CD4-positive, alpha-beta T cell (primary cell): ENCODE data around the gene KIAA0232. TPM values are rescaled to one million over a fixed set of nuclear protein-coding genes. Genes with fewer than 3 reads are reported as not detected.

Source experiments
- ATAC-seq: fragments of 200-7000 bp; cut with Tn5 transposase; one replicate; pipeline ENCODE4 v1.10.0; 2022; ENCODE audit warnings: mild to moderate bottlenecking; ENCODE audit not compliant: poor library complexity
- CTCF ChIA-PET: fragments of 350-600 bp; sonication (Branson Sonifier 250); formaldehyde crosslinking; loops from one replicate; lab custom pipeline; 2021; ENCODE audit warnings: antibody characterized with exemption, inconsistent platforms; lab: Charles Lee
- POLR2A ChIA-PET: fragments of 350-600 bp; sonication (Branson Sonifier 250); formaldehyde crosslinking; loops from one replicate; lab custom pipeline; 2021; ENCODE audit warnings: antibody characterized with exemption, inconsistent platforms; lab: Charles Lee
- DNase-seq, 14 experiments: peaks; one replicate each; pipeline ENCODE4 v3.0.0-alpha.2; 2013 to 2020; ENCODE audit warnings: mixed read lengths in 2 of 14
- H3K27ac ChIP-seq, 2 donors: one replicate each; pipeline versions ENCODE4 v1.5.1 to v1.7.0; 2013; ENCODE audit warnings: low read length in 2 of 2, low read depth in 1 of 2, mild to moderate bottlenecking in 1 of 2
- H3K27me3 ChIP-seq, 2 experiments: 1 replicate in 1 of 2; 2 replicates in 1 of 2; pipeline versions ENCODE4 v1.6.1 to v1.7.0; 2013; ENCODE audit warnings: low read length in 2 of 2, control low read depth in 1 of 2, mild to moderate bottlenecking in 1 of 2, moderate library complexity in 1 of 2; ENCODE audit not compliant: insufficient read depth in 2 of 2, control insufficient read depth in 1 of 2
- H3K36me3 ChIP-seq: one replicate; pipeline ENCODE4 v1.6.1; 2013; ENCODE audit warnings: low read length, control low read depth; ENCODE audit not compliant: insufficient read depth
- H3K4me1 ChIP-seq: one replicate; pipeline ENCODE4 v1.6.1; 2013; ENCODE audit warnings: low read length, control low read depth; ENCODE audit not compliant: insufficient read depth
- H3K4me3 ChIP-seq: one replicate; pipeline ENCODE4 v1.5.1; 2013; ENCODE audit warnings: mild to moderate bottlenecking, low read length, moderate library complexity
- H3K9me3 ChIP-seq, 2 experiments: 1 replicate in 1 of 2; 2 replicates in 1 of 2; pipeline versions ENCODE4 v1.6.1 to v1.7.0; 2013; ENCODE audit warnings: low read length in 2 of 2, mild to moderate bottlenecking in 2 of 2, control low read depth in 1 of 2, moderate library complexity in 1 of 2; ENCODE audit not compliant: control insufficient read depth in 1 of 2, insufficient read depth in 1 of 2
- H3K27ac Mint-ChIP-seq: one replicate; pipeline ENCODE4 v1.8.0; 2020; ENCODE audit warnings: mixed read lengths
- H3K27me3 Mint-ChIP-seq: one replicate; pipeline ENCODE4 v1.8.0; 2021; ENCODE audit warnings: mixed read lengths
- H3K36me3 Mint-ChIP-seq: one replicate; pipeline ENCODE4 v1.8.0; 2021; ENCODE audit warnings: low read depth, mixed read lengths
- H3K4me1 Mint-ChIP-seq: one replicate; pipeline ENCODE4 v1.8.0; 2021; ENCODE audit warnings: low read depth, mixed read lengths
- H3K4me3 Mint-ChIP-seq: one replicate; pipeline ENCODE4 v1.8.0; 2020; ENCODE audit warnings: mild to moderate bottlenecking, mixed read lengths
- H3K9me3 Mint-ChIP-seq: one replicate; pipeline ENCODE4 v1.8.0; 2020; ENCODE audit warnings: mixed read lengths
- intact Hi-C, 2 experiments: fragments of 100-400 bp; cut with DNase I in 1 of 2; cut with micrococcal nuclease in 1 of 2; formaldehyde crosslinking; loops; one replicate each; pipeline versions ENCODE4 v1.15.1 to v1.9.0; 2023 to 2025; cut with DNase I, micrococcal nuclease
- total RNA-seq, 174 experiments: library from RNA in 2 of 174; stranded (reverse) in 2 of 174; gene quantifications; one replicate each; pipeline ENCODE4 v1.2.3 and lab custom pipeline; 2021 to 2026
- TF ChIP-seq, protein P1 (sequence below): fragments of 200-600 bp; IDR thresholded peaks from one replicate; pipeline ENCODE4 v1.8.0; 2022; ENCODE audit warnings: antibody characterized with exemption, mild to moderate bottlenecking

Gene KIAA0232
- total RNA-seq, 2 experiments from 2014 or later, result 15.3 to 17.8 TPM

DNA sequence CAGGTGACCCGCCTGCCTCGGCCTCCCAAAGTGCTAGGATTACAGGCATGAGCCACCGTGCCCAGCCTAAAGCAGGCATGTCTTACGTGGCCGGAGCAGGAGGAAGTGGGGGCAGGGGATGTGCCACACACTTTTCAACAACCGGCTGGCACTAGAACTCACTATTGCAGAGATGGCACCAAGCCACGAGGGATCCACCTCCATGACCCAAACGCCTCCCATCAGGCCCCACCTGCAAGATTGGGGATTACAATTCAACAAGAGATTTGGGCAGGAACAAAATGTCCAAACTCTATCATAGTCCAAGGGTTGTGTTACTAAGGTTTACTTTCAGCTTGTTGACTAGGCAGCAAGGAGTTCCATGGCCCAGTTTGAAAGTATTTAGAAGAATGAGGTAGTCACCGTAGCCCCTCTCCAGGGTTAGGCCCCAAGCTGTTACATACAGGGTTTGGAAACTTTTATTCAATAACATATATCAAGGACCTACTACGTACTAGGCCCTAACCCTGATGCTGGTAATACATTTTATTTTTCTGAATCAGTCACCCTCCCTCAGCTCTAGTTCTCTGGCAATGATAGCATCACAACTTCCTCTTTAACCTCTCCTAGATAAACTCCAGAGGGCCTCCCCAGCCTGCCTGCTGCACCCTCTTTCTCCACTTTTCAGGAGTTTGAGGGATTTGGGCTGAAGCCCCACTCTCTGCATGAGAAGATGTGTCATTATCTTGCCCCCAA lies 109.1 kb downstream of the KIAA0232 start:
- DNase-seq (no peak), ATAC-seq (peak; percentile 32)
- Mint-ChIP-seq H3K27ac (peak overlapping the region; percentile 78), H3K4me3 (peak overlapping the region; percentile 16), H3K4me1 (peaks cover 32% of the 10 kb centered on the region), H3K9me3 (no peaks in the 10 kb centered on the region), H3K27me3 (no peaks in the 10 kb centered on the region), H3K36me3 (no peaks in the 10 kb centered on the region)
- Histone ChIP-seq H3K4me1 (peaks cover 41% of the 10 kb centered on the region), H3K9me3 (peaks cover 0 to 15% of the 10 kb centered on the region in 2 experiments), H3K27ac (no peak overlapping the region), H3K36me3 (no peaks in the 10 kb centered on the region), H3K27me3 (no peaks in the 10 kb centered on the region), H3K4me3 (peak overlapping the region; percentile 19)
- ChIA-PET POLR2A (interaction anchor here (1.0 kb wide), 1 partner anchor 17 kb away, joined by 7 read pairs; the partner anchor contains the start of gene TBC1D14), CTCF (no interaction called here)
- intact Hi-C loops, result no loop called here
- TF ChIP-seq, protein P1, sequence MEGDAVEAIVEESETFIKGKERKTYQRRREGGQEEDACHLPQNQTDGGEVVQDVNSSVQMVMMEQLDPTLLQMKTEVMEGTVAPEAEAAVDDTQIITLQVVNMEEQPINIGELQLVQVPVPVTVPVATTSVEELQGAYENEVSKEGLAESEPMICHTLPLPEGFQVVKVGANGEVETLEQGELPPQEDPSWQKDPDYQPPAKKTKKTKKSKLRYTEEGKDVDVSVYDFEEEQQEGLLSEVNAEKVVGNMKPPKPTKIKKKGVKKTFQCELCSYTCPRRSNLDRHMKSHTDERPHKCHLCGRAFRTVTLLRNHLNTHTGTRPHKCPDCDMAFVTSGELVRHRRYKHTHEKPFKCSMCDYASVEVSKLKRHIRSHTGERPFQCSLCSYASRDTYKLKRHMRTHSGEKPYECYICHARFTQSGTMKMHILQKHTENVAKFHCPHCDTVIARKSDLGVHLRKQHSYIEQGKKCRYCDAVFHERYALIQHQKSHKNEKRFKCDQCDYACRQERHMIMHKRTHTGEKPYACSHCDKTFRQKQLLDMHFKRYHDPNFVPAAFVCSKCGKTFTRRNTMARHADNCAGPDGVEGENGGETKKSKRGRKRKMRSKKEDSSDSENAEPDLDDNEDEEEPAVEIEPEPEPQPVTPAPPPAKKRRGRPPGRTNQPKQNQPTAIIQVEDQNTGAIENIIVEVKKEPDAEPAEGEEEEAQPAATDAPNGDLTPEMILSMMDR, result no peak

DNA sequence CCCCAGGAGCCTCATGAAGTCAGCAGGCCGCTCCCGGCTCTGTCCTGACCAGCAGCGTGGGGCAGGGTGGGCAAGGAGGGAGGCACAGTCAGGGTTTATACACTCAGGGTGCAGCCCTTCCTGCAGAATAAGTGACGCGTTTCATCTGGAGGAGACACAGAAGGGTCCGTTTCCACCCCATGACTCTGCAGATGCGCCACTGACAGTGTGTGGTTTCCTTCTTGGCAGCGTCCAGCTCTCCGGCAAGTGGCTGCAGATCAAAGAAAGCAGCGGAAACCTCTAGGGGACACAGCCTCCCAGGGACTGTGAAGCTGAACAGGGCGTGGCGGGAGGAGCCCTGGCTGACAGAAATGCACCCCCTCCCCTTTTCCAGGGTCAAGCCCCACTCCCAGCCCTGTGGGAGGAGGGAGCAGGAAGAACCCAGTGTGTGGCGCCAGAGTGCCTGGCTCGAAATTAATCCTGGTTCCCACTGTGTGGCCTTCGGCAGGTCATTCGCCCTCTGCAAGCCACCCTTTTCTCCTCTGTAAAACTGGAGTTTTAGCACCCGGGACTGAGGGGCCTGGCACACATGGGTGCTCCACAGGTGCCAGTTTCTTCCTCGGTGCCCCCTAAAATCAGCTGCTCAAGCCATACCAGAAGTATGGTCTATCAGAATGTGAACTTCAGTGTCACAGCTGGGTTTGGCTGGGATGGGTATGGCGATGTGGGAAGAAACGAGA lies 109.8 kb downstream of the KIAA0232 start:
- peaks cover 0 to 15% of the 10 kb centered on the region in 2 experiments for H3K9me3 ChIP-seq
- intact Hi-C loops, result no loop called here
- Mint-ChIP-seq H3K36me3 (no peaks in the 10 kb centered on the region), H3K4me3 (peak overlapping the region; percentile 20), H3K27ac (peak overlapping the region; percentile 78), H3K9me3 (no peaks in the 10 kb centered on the region), H3K27me3 (no peaks in the 10 kb centered on the region), H3K4me1 (peaks cover 32% of the 10 kb centered on the region)
- H3K4me3 ChIP-seq, result peak overlapping the region; percentile 19
- peak in 6 of 14 experiments; percentile 16 to 66 (median 56) for DNase-seq
- ATAC-seq, result peak; percentile 80
- no peaks in the 10 kb centered on the region for H3K36me3 ChIP-seq
- TF ChIP-seq, protein P1, result no peak
- no peaks in the 10 kb centered on the region for H3K27me3 ChIP-seq
- CTCF ChIA-PET, result interaction anchor here (0.9 kb wide), 1 partner anchor 22 kb away, joined by 4 read pairs; no protein-coding TSS in a partner anchor
- no peak overlapping the region for H3K27ac ChIP-seq
- POLR2A ChIA-PET, result interaction anchor here (1.0 to 1.4 kb wide), 2 partner anchors 17 to 151 kb away, joined by 5 to 7 read pairs; partner anchors contain the start of genes TADA2B and TBC1D14
- H3K4me1 ChIP-seq, result peaks cover 41% of the 10 kb centered on the region

DNA sequence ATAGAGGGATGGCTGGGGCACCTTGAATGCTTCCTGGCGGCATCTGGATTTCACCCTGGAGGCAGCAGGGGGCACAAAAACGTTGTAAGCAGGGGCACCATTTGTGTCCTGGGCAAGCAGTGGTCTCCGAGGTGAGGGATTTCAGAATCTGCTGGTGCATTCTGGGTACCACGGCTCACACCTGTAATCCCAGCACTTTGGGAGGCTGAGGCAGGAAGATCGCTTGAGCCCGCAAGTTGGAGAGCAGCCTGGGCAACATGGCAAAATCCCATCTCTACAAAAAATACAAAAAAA lies 110.3 kb downstream of the KIAA0232 start:
- TF ChIP-seq, protein P1, result no peak
- DNase-seq, result no peak
- no peak overlapping the region for H3K4me3 ChIP-seq
- peaks cover 41% of the 10 kb centered on the region for H3K4me1 ChIP-seq
- POLR2A ChIA-PET, result interaction anchor here (0.7 to 1.4 kb wide), 3 partner anchors 16 to 150 kb away, joined by 3 to 7 read pairs (median 5); partner anchors contain the start of genes TADA2B and TBC1D14
- H3K27me3 ChIP-seq, result no peaks in the 10 kb centered on the region
- no peaks in the 10 kb centered on the region for H3K27me3 Mint-ChIP-seq
- H3K4me3 Mint-ChIP-seq, result no peak overlapping the region
- H3K9me3 ChIP-seq, result peaks cover 0 to 15% of the 10 kb centered on the region in 2 experiments
- no peaks in the 10 kb centered on the region for H3K36me3 ChIP-seq
- intact Hi-C loops, result no loop called here
- peak overlapping the region; percentile 78 for H3K27ac Mint-ChIP-seq
- no peaks in the 10 kb centered on the region for H3K9me3 Mint-ChIP-seq
- no peaks in the 10 kb centered on the region for H3K36me3 Mint-ChIP-seq
- no peak for ATAC-seq
- H3K27ac ChIP-seq, result no peak overlapping the region
- CTCF ChIA-PET, result interaction anchor here (0.9 kb wide), 1 partner anchor 21 kb away, joined by 4 read pairs; no protein-coding TSS in a partner anchor
- peaks cover 32% of the 10 kb centered on the region for H3K4me1 Mint-ChIP-seq
